Neural progenitor cell (in vitro differentiated cells): Measurements from ENCODE around the gene CEP128.

Source experiments
- EZH2 ChIP-seq: fragments of 200-600 bp; sonication (generic); IDR thresholded peaks from 2 replicates; pipeline ENCODE4 v1.6.1; 2017; ENCODE audit warnings: antibody characterized with exemption, mild to moderate bottlenecking, moderate library complexity
- EZH2phosphoT487 ChIP-seq: fragments of 200-600 bp; sonication (generic); IDR thresholded peaks from 2 replicates; pipeline ENCODE4 v1.6.1; 2017; ENCODE audit warnings: antibody characterized with exemption
- TF ChIP-seq, protein P1 (sequence below): fragments of 200-600 bp; sonication (generic); IDR thresholded peaks from 2 replicates; pipeline ENCODE4 v1.5.1; 2017; ENCODE audit warnings: antibody characterized with exemption, mild to moderate bottlenecking

DNA sequence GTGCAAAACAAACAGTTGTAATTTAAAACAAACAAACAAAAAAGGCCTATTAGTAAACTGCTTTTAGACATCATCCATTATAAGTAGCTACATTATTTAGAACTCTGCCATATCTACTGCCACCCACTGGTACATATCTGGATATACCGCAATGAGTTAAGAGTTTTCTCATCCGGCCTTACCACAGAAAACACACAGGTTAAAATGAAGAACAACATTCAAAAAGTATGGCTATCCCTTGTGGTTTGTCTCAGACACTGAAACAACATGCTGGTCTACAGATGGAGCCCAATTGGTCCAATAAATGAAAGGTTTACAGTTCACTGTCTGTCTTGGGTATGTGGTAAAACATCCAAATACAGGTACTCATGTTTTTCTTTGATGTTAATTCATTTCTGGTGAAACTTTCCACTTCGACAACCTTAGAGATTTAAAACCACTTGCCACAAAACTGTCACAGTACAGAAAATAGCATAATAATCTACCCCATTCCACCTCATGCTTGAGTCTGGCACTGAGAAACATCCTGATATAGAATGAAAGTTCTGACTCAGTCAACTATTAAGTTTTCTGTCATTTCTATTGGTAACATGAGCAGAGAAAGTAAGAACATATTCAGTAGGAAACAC, 354.3 kb downstream of the CEP128 start:
- TF ChIP-seq, protein P1, sequence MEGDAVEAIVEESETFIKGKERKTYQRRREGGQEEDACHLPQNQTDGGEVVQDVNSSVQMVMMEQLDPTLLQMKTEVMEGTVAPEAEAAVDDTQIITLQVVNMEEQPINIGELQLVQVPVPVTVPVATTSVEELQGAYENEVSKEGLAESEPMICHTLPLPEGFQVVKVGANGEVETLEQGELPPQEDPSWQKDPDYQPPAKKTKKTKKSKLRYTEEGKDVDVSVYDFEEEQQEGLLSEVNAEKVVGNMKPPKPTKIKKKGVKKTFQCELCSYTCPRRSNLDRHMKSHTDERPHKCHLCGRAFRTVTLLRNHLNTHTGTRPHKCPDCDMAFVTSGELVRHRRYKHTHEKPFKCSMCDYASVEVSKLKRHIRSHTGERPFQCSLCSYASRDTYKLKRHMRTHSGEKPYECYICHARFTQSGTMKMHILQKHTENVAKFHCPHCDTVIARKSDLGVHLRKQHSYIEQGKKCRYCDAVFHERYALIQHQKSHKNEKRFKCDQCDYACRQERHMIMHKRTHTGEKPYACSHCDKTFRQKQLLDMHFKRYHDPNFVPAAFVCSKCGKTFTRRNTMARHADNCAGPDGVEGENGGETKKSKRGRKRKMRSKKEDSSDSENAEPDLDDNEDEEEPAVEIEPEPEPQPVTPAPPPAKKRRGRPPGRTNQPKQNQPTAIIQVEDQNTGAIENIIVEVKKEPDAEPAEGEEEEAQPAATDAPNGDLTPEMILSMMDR = peak; percentile 62
- TF ChIP-seq EZH2 (no peak), EZH2phosphoT487 (no peak)
